GM12891 (cell line): ENCODE data around the gene HEMK1.

ENCODE experiments used
- POLR2A ChIP-seq: IDR thresholded peaks from 2 replicates; pipeline ENCODE4 v1.6.1; 2011; ENCODE audit warnings: low read depth, low read length, control low read depth
- TAF1 ChIP-seq: IDR thresholded peaks from 2 replicates; pipeline ENCODE4 v1.6.1; 2011; ENCODE audit warnings: low read depth, low read length, control low read depth

GRCh38 chr3:50642382-50642781 is 73.1 kb downstream of the HEMK1 start:
- TF ChIP-seq TAF1, result no peak
- no peak for TF ChIP-seq POLR2A
